Osteocyte (in vitro differentiated cells): ENCODE measurements around the gene ANKRD13C. TPM values are rescaled to one million over a fixed set of nuclear protein-coding genes. Genes with fewer than 3 reads are reported as not detected.

Source experiments
- DNase-seq: peaks from one replicate; pipeline ENCODE4 v3.0.0; 2021; ENCODE audit warnings: mixed read lengths; ENCODE audit not compliant: unreplicated experiment; ENCODE audit errors: extremely low spot score
- H3K27ac Mint-ChIP-seq: one replicate; pipeline ENCODE4 v1.8.0; 2021; ENCODE audit warnings: mild to moderate bottlenecking, mixed read lengths; ENCODE audit not compliant: unreplicated experiment
- H3K27me3 Mint-ChIP-seq: one replicate; pipeline ENCODE4 v1.8.0; 2021; ENCODE audit warnings: mixed read lengths; ENCODE audit not compliant: unreplicated experiment
- H3K36me3 Mint-ChIP-seq: one replicate; pipeline ENCODE4 v1.8.0; 2021; ENCODE audit warnings: mixed read lengths; ENCODE audit not compliant: unreplicated experiment
- H3K4me1 Mint-ChIP-seq: one replicate; pipeline ENCODE4 v1.8.0; 2021; ENCODE audit warnings: mixed read lengths; ENCODE audit not compliant: unreplicated experiment
- H3K4me3 Mint-ChIP-seq: one replicate; pipeline ENCODE4 v1.8.0; 2021; ENCODE audit warnings: mild to moderate bottlenecking, moderate library complexity, mixed read lengths; ENCODE audit not compliant: unreplicated experiment
- H3K9me3 Mint-ChIP-seq: one replicate; pipeline ENCODE4 v1.8.0; 2021; ENCODE audit warnings: mixed read lengths; ENCODE audit not compliant: unreplicated experiment
- total RNA-seq: library from RNA; stranded (reverse); gene quantifications from 2 replicates; pipeline ENCODE4 v1.2.1, GENCODE V29; 2021
- TF ChIP-seq, protein P1 (sequence below): fragments of 200-600 bp; sonication (generic); IDR thresholded peaks from 2 replicates; pipeline ENCODE4 v1.5.0; 2021; ENCODE audit warnings: antibody characterized with exemption, mild to moderate bottlenecking, moderate library complexity

ANKRD13C gene
- total RNA-seq, 1 donor from 2014 or later = 27.4 TPM

DNA sequence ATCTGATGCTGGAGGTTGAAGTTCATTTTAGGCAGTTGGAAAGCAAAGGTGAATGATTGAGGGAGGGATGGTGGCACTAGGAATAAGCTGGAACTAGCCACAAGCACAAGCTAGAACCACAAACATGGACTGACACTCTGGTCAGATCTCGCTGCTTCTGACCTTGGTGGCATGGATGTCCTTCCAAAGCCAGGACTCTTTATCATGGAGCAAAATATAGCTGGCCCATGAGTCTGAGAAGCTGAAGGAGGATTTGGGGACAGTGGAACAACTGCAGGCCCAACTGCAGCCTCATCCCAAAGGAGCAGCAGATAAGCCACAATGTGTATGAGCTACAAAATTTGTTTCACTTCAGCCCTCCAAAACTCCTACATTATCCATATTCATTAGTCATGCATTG, 97.9 kb downstream of the ANKRD13C start:
- no peak for DNase-seq
- Mint-ChIP-seq H3K27me3 (no peaks in the 10 kb centered on the region), H3K4me1 (no peaks in the 10 kb centered on the region), H3K36me3 (peaks cover 15% of the 10 kb centered on the region), H3K27ac (no peak overlapping the region), H3K9me3 (no peaks in the 10 kb centered on the region), H3K4me3 (no peak overlapping the region)
- TF ChIP-seq, protein P1, sequence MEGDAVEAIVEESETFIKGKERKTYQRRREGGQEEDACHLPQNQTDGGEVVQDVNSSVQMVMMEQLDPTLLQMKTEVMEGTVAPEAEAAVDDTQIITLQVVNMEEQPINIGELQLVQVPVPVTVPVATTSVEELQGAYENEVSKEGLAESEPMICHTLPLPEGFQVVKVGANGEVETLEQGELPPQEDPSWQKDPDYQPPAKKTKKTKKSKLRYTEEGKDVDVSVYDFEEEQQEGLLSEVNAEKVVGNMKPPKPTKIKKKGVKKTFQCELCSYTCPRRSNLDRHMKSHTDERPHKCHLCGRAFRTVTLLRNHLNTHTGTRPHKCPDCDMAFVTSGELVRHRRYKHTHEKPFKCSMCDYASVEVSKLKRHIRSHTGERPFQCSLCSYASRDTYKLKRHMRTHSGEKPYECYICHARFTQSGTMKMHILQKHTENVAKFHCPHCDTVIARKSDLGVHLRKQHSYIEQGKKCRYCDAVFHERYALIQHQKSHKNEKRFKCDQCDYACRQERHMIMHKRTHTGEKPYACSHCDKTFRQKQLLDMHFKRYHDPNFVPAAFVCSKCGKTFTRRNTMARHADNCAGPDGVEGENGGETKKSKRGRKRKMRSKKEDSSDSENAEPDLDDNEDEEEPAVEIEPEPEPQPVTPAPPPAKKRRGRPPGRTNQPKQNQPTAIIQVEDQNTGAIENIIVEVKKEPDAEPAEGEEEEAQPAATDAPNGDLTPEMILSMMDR = no peak

DNA sequence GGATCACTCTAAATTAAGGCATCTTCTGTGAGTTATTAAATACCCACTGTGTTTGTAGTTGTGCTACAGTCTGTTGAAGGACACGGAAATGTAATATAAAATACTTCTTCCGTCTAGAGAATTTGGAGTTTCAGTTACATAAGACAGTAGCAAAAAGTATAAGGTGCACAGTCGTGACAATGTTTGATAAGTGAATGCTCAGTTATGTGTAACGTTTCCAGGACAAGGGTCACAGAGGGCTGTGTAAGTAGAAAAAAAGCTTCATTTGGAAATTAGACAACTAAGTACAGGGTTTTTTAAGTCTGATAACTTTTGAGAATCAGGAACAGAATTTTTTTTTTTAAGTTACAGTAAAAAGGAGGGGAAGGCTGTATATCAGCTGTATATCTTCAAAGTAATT, 105.8 kb downstream of the ANKRD13C start:
- TF ChIP-seq, protein P1 = no peak
- H3K36me3 Mint-ChIP-seq = peaks cover 65% of the 10 kb centered on the region
- no peaks in the 10 kb centered on the region for H3K9me3 Mint-ChIP-seq
- no peak for DNase-seq
- H3K4me3 Mint-ChIP-seq = no peak overlapping the region
- H3K27ac Mint-ChIP-seq = no peak overlapping the region
- H3K4me1 Mint-ChIP-seq = no peaks in the 10 kb centered on the region
- no peaks in the 10 kb centered on the region for H3K27me3 Mint-ChIP-seq

DNA sequence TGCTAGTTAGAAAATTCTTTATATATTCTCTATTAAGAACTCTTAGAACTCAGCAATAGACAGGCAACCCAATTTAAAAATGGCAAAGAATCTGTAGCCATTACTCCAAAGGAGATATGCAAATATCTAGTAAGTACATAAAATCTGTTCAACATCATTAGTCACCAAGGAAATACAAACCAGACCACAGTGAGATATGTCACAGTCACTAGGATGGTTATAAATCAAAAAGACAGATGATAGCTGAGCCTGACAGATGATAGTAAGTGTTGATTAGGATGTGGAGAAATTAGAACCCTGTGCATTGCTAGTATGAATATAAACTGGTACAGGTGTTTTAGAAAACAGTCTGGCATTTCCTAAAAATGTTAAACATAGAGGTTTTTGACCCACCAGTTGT, 106.8 kb downstream of the ANKRD13C start:
- Mint-ChIP-seq H3K4me3 (no peak overlapping the region), H3K4me1 (no peaks in the 10 kb centered on the region), H3K36me3 (peaks cover 68% of the 10 kb centered on the region), H3K27me3 (no peaks in the 10 kb centered on the region), H3K9me3 (no peaks in the 10 kb centered on the region), H3K27ac (no peak overlapping the region)
- no peak for DNase-seq
- TF ChIP-seq, protein P1 = no peak

DNA sequence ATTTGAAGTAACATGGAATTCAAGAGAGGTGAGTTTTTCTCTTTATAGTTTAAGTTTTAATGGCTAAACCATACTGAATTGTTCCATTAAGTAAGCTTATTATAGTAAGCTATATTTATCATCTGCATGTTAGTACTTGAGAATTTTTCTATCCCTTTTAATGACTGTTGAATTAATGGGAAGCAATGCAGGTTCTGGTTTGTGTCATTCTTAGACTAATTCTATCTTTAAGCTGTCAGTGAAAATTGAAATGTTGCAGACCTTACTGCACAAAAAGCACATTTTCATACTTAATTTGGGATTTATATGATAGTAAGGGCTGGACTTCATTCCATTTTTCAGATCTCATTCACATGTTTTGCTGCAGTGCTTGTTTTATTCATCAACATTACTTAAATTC, 107.4 kb downstream of the ANKRD13C start:
- Mint-ChIP-seq H3K36me3 (peaks cover 68% of the 10 kb centered on the region), H3K27me3 (no peaks in the 10 kb centered on the region), H3K27ac (no peak overlapping the region), H3K4me3 (no peak overlapping the region), H3K9me3 (no peaks in the 10 kb centered on the region), H3K4me1 (no peaks in the 10 kb centered on the region)
- no peak for DNase-seq
- TF ChIP-seq, protein P1 = no peak

DNA sequence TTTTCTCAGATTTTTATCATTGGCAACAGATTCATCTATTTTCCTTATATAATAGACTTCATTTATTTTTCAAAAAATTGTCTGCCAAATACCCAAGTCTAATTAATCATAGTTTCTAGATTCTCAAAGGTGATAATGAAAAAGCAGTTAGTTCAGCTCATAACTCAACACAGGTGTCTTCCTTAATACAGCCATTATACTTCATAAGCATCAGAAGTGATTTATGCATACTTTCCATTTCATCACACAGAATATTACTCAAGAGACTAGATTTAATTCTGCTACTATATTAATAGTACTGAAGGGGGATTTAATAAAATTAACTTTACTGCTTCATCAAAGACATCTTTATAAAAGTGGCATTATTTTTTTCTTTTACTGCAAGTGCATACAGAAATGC, 114.6 kb downstream of the ANKRD13C start:
- Mint-ChIP-seq H3K4me1 (no peaks in the 10 kb centered on the region), H3K4me3 (no peak overlapping the region), H3K9me3 (no peaks in the 10 kb centered on the region), H3K36me3 (peaks cover 68% of the 10 kb centered on the region), H3K27ac (no peak overlapping the region), H3K27me3 (no peaks in the 10 kb centered on the region)
- no peak for DNase-seq
- TF ChIP-seq, protein P1 = no peak
